ENCODE results near the gene MEX3D. TPM values are rescaled to one million over a fixed set of nuclear protein-coding genes. Genes with fewer than 3 reads are reported as not detected.
"Not testable (repeated sequence)": the region's sequence is repeated elsewhere in the genome, so short reads cannot be mapped to it uniquely, and the experiment has no call there.

Gene MEX3D
- total RNA-seq, 2 donors from 2014 or later, result 2.7 to 3.3 TPM

- H3K9me3 ChIP-seq (ENCODE audit: control insufficient read depth, low read length, poor library complexity, severe bottlenecking), result no peaks in the 10 kb centered on the region
- Mint-ChIP-seq H3K36me3 (ENCODE audit: low read depth) (peaks cover 4% of the 10 kb centered on the region), H3K4me3 (no peak overlapping the region), H3K4me1 (no peaks in the 10 kb centered on the region), H3K27ac (no peak overlapping the region), H3K27me3 (peaks cover 8% of the 10 kb centered on the region)
- ATAC-seq (no peak), DNase-seq (no peak)
Observed at GRCh38 chr19:1556390-1557070, 11.6 kb downstream of the MEX3D start.

GRCh38 chr19:1555487-1556389 lies 12.4 kb downstream of the MEX3D start:
- Mint-ChIP-seq H3K36me3 (ENCODE audit: low read depth) (peaks cover 4% of the 10 kb centered on the region), H3K4me3 (no peak overlapping the region), H3K4me1 (no peaks in the 10 kb centered on the region), H3K27me3 (peaks cover 8% of the 10 kb centered on the region), H3K27ac (no peak overlapping the region)
- DNase-seq (no peak), ATAC-seq (no peak)
- H3K9me3 ChIP-seq (ENCODE audit: control insufficient read depth, low read length, poor library complexity, severe bottlenecking), result no peaks in the 10 kb centered on the region

GRCh38 chr19:1554968-1555367 lies 13.2 kb downstream of the MEX3D start:
- Mint-ChIP-seq H3K4me3 (no peak overlapping the region), H3K36me3 (ENCODE audit: low read depth) (peaks cover 4% of the 10 kb centered on the region), H3K27me3 (peaks cover 8% of the 10 kb centered on the region), H3K4me1 (no peaks in the 10 kb centered on the region), H3K27ac (no peak overlapping the region)
- no peaks in the 10 kb centered on the region for H3K9me3 ChIP-seq (ENCODE audit: control insufficient read depth, low read length, poor library complexity, severe bottlenecking)
- ATAC-seq (no peak), DNase-seq (no peak)

- H3K27me3 Mint-ChIP-seq, result peaks cover 8% of the 10 kb centered on the region
- no peak for DNase-seq
- H3K36me3 Mint-ChIP-seq (ENCODE audit: low read depth), result peaks cover 4% of the 10 kb centered on the region
- H3K9me3 ChIP-seq (ENCODE audit: control insufficient read depth, low read length, poor library complexity, severe bottlenecking), result no peaks in the 10 kb centered on the region
- H3K4me3 Mint-ChIP-seq, result no peak overlapping the region
- ATAC-seq, result no peak
- no peak overlapping the region for H3K27ac Mint-ChIP-seq
- no peaks in the 10 kb centered on the region for H3K4me1 Mint-ChIP-seq
Observed at GRCh38 chr19:1553415-1553814, 14.7 kb downstream of the MEX3D start.

GRCh38 chr19:1551068-1552040 lies 16.8 kb downstream of the MEX3D start:
- Mint-ChIP-seq H3K4me1 (peaks cover under 1% of the 10 kb centered on the region), H3K27ac (no peak overlapping the region), H3K27me3 (peaks cover 8% of the 10 kb centered on the region), H3K4me3 (no peak overlapping the region), H3K36me3 (ENCODE audit: low read depth) (peaks cover 4% of the 10 kb centered on the region)
- ATAC-seq (no peak), DNase-seq (no peak)
- no peaks in the 10 kb centered on the region for H3K9me3 ChIP-seq (ENCODE audit: control insufficient read depth, low read length, poor library complexity, severe bottlenecking)

GRCh38 chr19:1549332-1549945 lies 18.7 kb downstream of the MEX3D start:
- peaks cover 3% of the 10 kb centered on the region for H3K4me1 Mint-ChIP-seq
- DNase-seq (no peak), ATAC-seq (no peak)
- H3K4me3 Mint-ChIP-seq, result no peak overlapping the region
- H3K9me3 ChIP-seq (ENCODE audit: control insufficient read depth, low read length, poor library complexity, severe bottlenecking), result no peaks in the 10 kb centered on the region
- no peak overlapping the region for H3K27ac Mint-ChIP-seq
- H3K36me3 Mint-ChIP-seq (ENCODE audit: low read depth), result peaks cover 4% of the 10 kb centered on the region
- H3K27me3 Mint-ChIP-seq, result peaks cover 14% of the 10 kb centered on the region

- DNase-seq, result no peak
- ATAC-seq, result no peak
Observed at GRCh38 chr19:1540365-1540925, 27.7 kb downstream of the MEX3D start.

GRCh38 chr19:1539749-1540148 lies 28.4 kb downstream of the MEX3D start:
- not testable (repeated sequence) for DNase-seq; ATAC-seq; H3K4me3 Mint-ChIP-seq; H3K9me3 ChIP-seq (ENCODE audit: control insufficient read depth, low read length, poor library complexity, severe bottlenecking); H3K27ac Mint-ChIP-seq; H3K36me3 Mint-ChIP-seq (ENCODE audit: low read depth); H3K4me1 Mint-ChIP-seq
- H3K27me3 Mint-ChIP-seq, result peaks cover 30% of the 10 kb centered on the region

More at GRCh38 chr19:1540365-1540925, 27.7 kb downstream of the MEX3D start:
- H3K4me1 Mint-ChIP-seq, result no peaks in the 10 kb centered on the region
- no peak overlapping the region for H3K4me3 Mint-ChIP-seq
- H3K27ac Mint-ChIP-seq, result no peak overlapping the region
- no peaks in the 10 kb centered on the region for H3K9me3 ChIP-seq (ENCODE audit: control insufficient read depth, low read length, poor library complexity, severe bottlenecking)
- H3K27me3 Mint-ChIP-seq, result peaks cover 24% of the 10 kb centered on the region
- H3K36me3 Mint-ChIP-seq (ENCODE audit: low read depth), result no peaks in the 10 kb centered on the region

- Mint-ChIP-seq H3K36me3 (ENCODE audit: low read depth) (no peaks in the 10 kb centered on the region), H3K27ac (no peak overlapping the region), H3K4me3 (no peak overlapping the region), H3K27me3 (peaks cover 30% of the 10 kb centered on the region), H3K4me1 (no peaks in the 10 kb centered on the region)
- no peaks in the 10 kb centered on the region for H3K9me3 ChIP-seq (ENCODE audit: control insufficient read depth, low read length, poor library complexity, severe bottlenecking)
- DNase-seq, result no peak
- ATAC-seq, result no peak
Observed at GRCh38 chr19:1538978-1539377, 29.1 kb downstream of the MEX3D start.

GRCh38 chr19:1535699-1536098 lies 32.4 kb downstream of the MEX3D start:
- not testable (repeated sequence) for H3K36me3 Mint-ChIP-seq (ENCODE audit: low read depth); H3K4me3 Mint-ChIP-seq; DNase-seq; H3K9me3 ChIP-seq (ENCODE audit: control insufficient read depth, low read length, poor library complexity, severe bottlenecking); ATAC-seq; H3K4me1 Mint-ChIP-seq; H3K27ac Mint-ChIP-seq
- peaks cover 21% of the 10 kb centered on the region for H3K27me3 Mint-ChIP-seq

GRCh38 chr19:1534972-1535371 lies 33.2 kb downstream of the MEX3D start:
- ATAC-seq, result no peak
- no peak for DNase-seq
- no peaks in the 10 kb centered on the region for H3K4me1 Mint-ChIP-seq
- no peaks in the 10 kb centered on the region for H3K36me3 Mint-ChIP-seq (ENCODE audit: low read depth)
- no peak overlapping the region for H3K27ac Mint-ChIP-seq
- peaks cover 17% of the 10 kb centered on the region for H3K27me3 Mint-ChIP-seq
- H3K4me3 Mint-ChIP-seq, result no peak overlapping the region
- no peaks in the 10 kb centered on the region for H3K9me3 ChIP-seq (ENCODE audit: control insufficient read depth, low read length, poor library complexity, severe bottlenecking)

GRCh38 chr19:1533510-1534150 lies 34.5 kb downstream of the MEX3D start:
- ATAC-seq, result no peak
- Mint-ChIP-seq H3K36me3 (ENCODE audit: low read depth) (no peaks in the 10 kb centered on the region), H3K4me3 (no peak overlapping the region), H3K4me1 (no peaks in the 10 kb centered on the region), H3K27ac (no peak overlapping the region), H3K27me3 (peaks cover 20% of the 10 kb centered on the region)
- no peak for DNase-seq
- no peaks in the 10 kb centered on the region for H3K9me3 ChIP-seq (ENCODE audit: control insufficient read depth, low read length, poor library complexity, severe bottlenecking)

Measured in T-helper 17 cell (primary cell).